Measurements from ENCODE around the gene PIGU. TPM values are rescaled to one million over a fixed set of nuclear protein-coding genes. Genes with fewer than 3 reads are reported as not detected.
A peak's percentile ranks its signal among the peaks of the same experiment; 100 is the strongest.

Gene PIGU
- total and polyA plus RNA-seq, 2 of the 13 experiments (the other 11 are each of a cell fraction or from before 2014, with no cell fraction given), result 45.5 to 231 TPM

- TF ChIP-seq FOXP1 (IDR thresholded peaks at IDR 0.05), result no peak
- no peak for TF ChIP-seq FOXP1 (CRISPR knock-in tag; IDR thresholded peaks at IDR 0.05)
- 0 out of 2 replicates have a peak, but pooled peaks have one; percentile 35 for TF ChIP-seq UBTF (CRISPR knock-in tag; IDR thresholded peaks at IDR 0.05)
- 0 out of 2 replicates have a peak, but pooled peaks have one; percentile 27 for TF ChIP-seq SMAD3 (CRISPR knock-in tag; IDR thresholded peaks at IDR 0.05)
- peak; percentile 89 for TF ChIP-seq XRCC5 (optimal IDR thresholded peaks at IDR 0.05; ENCODE audit: low read length)
- 0 out of 2 replicates have a peak, but pooled peaks have one; percentile 27 for TF ChIP-seq ZBED4 (CRISPR knock-in tag; IDR thresholded peaks at IDR 0.05; ENCODE audit: borderline replicate concordance)
- peak; percentile 70 for TF ChIP-seq ZNF407 (CRISPR knock-in tag; IDR thresholded peaks at IDR 0.05; ENCODE audit: not compliant biosample characterization)
- no peak for TF ChIP-seq PPARG (CRISPR knock-in tag; conservative IDR thresholded peaks at IDR 0.05)
- TF ChIP-seq EEA1 (CRISPR knock-in tag; IDR thresholded peaks at IDR 0.05; ENCODE audit: borderline replicate concordance), result no peak
- peak; percentile 46; the same call in 1 of the 2 replicates for TF ChIP-seq MED13 (CRISPR knock-in tag; IDR thresholded peaks at IDR 0.05)
- 0 out of 2 replicates have a peak, but pooled peaks have one; percentile 39 for TF ChIP-seq ZNF264 (CRISPR knock-in tag; IDR thresholded peaks at IDR 0.05)
- peak; percentile 17; the same call in 1 of the 2 replicates for TF ChIP-seq BCL6 (CRISPR knock-in tag; IDR thresholded peaks at IDR 0.05)
- peak; percentile 47; the same call in 1 of the 2 replicates for TF ChIP-seq KDM5B (CRISPR knock-in tag; IDR thresholded peaks at IDR 0.05; ENCODE audit: borderline replicate concordance)
- TF ChIP-seq ZNF451 (CRISPR knock-in tag; IDR thresholded peaks at IDR 0.05), result 0 out of 2 replicates have a peak, but pooled peaks have one; percentile 31
- TF ChIP-seq ZSCAN9 (CRISPR knock-in tag; IDR thresholded peaks at IDR 0.05; ENCODE audit: borderline replicate concordance), result 0 out of 2 replicates have a peak, but pooled peaks have one; percentile 24
- TF ChIP-seq ZNF781 (CRISPR knock-in tag; IDR thresholded peaks at IDR 0.05; ENCODE audit: borderline replicate concordance, not compliant biosample characterization), result no peak
These were observed 138.2 kb downstream of the PIGU start (continued) for GRCh38 chr20:34538671-34539123.
